Mesodermal cell (in vitro differentiated cells): ENCODE data around the gene SDCCAG8.

ENCODE experiments used
- H3K27ac ChIP-seq: 2 replicates; pipeline ENCODE4 v1.7.0; 2013; ENCODE audit warnings: mild to moderate bottlenecking, low read depth, low read length, moderate library complexity; ENCODE audit not compliant: severe bottlenecking
- H3K36me3 ChIP-seq: 2 replicates; pipeline ENCODE4 v1.7.1; 2013; ENCODE audit warnings: mild to moderate bottlenecking, low read length, moderate library complexity; ENCODE audit not compliant: control insufficient read depth, insufficient read depth
- H3K4me1 ChIP-seq: one replicate; pipeline ENCODE4 v1.7.1; 2013; ENCODE audit warnings: mild to moderate bottlenecking, low read length; ENCODE audit not compliant: insufficient read depth, control insufficient read depth, poor library complexity, severe bottlenecking
- H3K4me3 ChIP-seq: 2 replicates; pipeline ENCODE4 v1.7.0; 2013; ENCODE audit warnings: low read length, control low read depth, mild to moderate bottlenecking; ENCODE audit not compliant: insufficient read depth, poor library complexity, severe bottlenecking; ENCODE audit errors: extremely low read depth
- H3K9me3 ChIP-seq: 2 replicates; pipeline ENCODE4 v1.7.1; 2013; ENCODE audit warnings: mild to moderate bottlenecking, low read length, moderate library complexity; ENCODE audit not compliant: control insufficient read depth
- WGBS, 2 experiments: methylation state at CpG; one replicate each; pipeline ENCODE4 v1.1.5; 2013; ENCODE audit warnings: missing lambda C conversion rate in 2 of 2; ENCODE audit not compliant: insufficient coverage in 2 of 2; 5-methylcytosine and 5-hydroxymethylcytosine counted together

SDCCAG8 gene

GRCh38 chr1:243526180-243526579 is 270.3 kb downstream of the SDCCAG8 start:
- Histone ChIP-seq H3K27ac (peak overlapping the region; percentile 39), H3K9me3 (peaks cover 5% of the 10 kb centered on the region), H3K4me1 (peaks cover 10% of the 10 kb centered on the region), H3K4me3 (no peak overlapping the region), H3K36me3 (peaks cover 7% of the 10 kb centered on the region)
- 93 to 100% methylated on average over 4 of the region's 7 CpGs for WGBS, 2 experiments

- Histone ChIP-seq H3K36me3 (peaks cover 7% of the 10 kb centered on the region), H3K9me3 (peaks cover 5% of the 10 kb centered on the region), H3K27ac (no peak overlapping the region), H3K4me1 (peaks cover 10% of the 10 kb centered on the region), H3K4me3 (no peak overlapping the region)
- 100% methylated on average over 1 of the region's 2 CpGs; no CpG with 5 or more reads in 1 of the 2 experiments for WGBS, 2 experiments
Observed at GRCh38 chr1:243528459-243529121, 272.7 kb downstream of the SDCCAG8 start.

- Histone ChIP-seq H3K36me3 (no peaks in the 10 kb centered on the region), H3K4me1 (peaks cover 3% of the 10 kb centered on the region), H3K4me3 (no peak overlapping the region), H3K27ac (no peak overlapping the region), H3K9me3 (peaks cover 5% of the 10 kb centered on the region)
- WGBS, 2 experiments: 83 to 90% methylated on average over 3 to 4 of the region's 4 CpGs
Observed at GRCh38 chr1:243529512-243529911, 273.7 kb downstream of the SDCCAG8 start.

- no peaks in the 10 kb centered on the region for H3K9me3 ChIP-seq
- H3K27ac ChIP-seq: no peak overlapping the region
- 100% methylated on average over 1 of the region's 1 CpG; no CpG with 5 or more reads in 1 of the 2 experiments for WGBS, 2 experiments
- H3K4me1 ChIP-seq: no peaks in the 10 kb centered on the region
- no peaks in the 10 kb centered on the region for H3K36me3 ChIP-seq
- no peak overlapping the region for H3K4me3 ChIP-seq
Observed at GRCh38 chr1:243535014-243535413, 279.2 kb downstream of the SDCCAG8 start.

- no peak overlapping the region for H3K27ac ChIP-seq
- H3K4me1 ChIP-seq: no peaks in the 10 kb centered on the region
- no peaks in the 10 kb centered on the region for H3K9me3 ChIP-seq
- H3K4me3 ChIP-seq: no peak overlapping the region
- H3K36me3 ChIP-seq: peaks cover 11% of the 10 kb centered on the region
Observed at GRCh38 chr1:243539636-243540035, 283.8 kb downstream of the SDCCAG8 start.

GRCh38 chr1:243542739-243543415 is 287.0 kb downstream of the SDCCAG8 start:
- Histone ChIP-seq H3K36me3 (peaks cover 20% of the 10 kb centered on the region), H3K4me1 (no peaks in the 10 kb centered on the region), H3K9me3 (no peaks in the 10 kb centered on the region), H3K27ac (no peak overlapping the region), H3K4me3 (no peak overlapping the region)
- 75 to 80% methylated on average over 4 to 7 of the region's 7 CpGs for WGBS, 2 experiments

- Histone ChIP-seq H3K27ac (no peak overlapping the region), H3K9me3 (no peaks in the 10 kb centered on the region), H3K4me3 (no peak overlapping the region), H3K4me1 (no peaks in the 10 kb centered on the region), H3K36me3 (peaks cover 21% of the 10 kb centered on the region)
- WGBS, 2 experiments: no CpG with 5 or more reads among the region's 2 CpGs
Observed at GRCh38 chr1:243543501-243543900, 287.7 kb downstream of the SDCCAG8 start.

GRCh38 chr1:243546457-243546856 is 290.6 kb downstream of the SDCCAG8 start:
- H3K27ac ChIP-seq: no peak overlapping the region
- H3K9me3 ChIP-seq: no peaks in the 10 kb centered on the region
- H3K4me3 ChIP-seq: no peak overlapping the region
- H3K36me3 ChIP-seq: peaks cover 21% of the 10 kb centered on the region
- WGBS, 2 experiments: 0% methylated on average over 1 of the region's 1 CpG; no CpG with 5 or more reads in 1 of the 2 experiments
- H3K4me1 ChIP-seq: peaks cover 8% of the 10 kb centered on the region

GRCh38 chr1:243547891-243548290 is 292.1 kb downstream of the SDCCAG8 start:
- Histone ChIP-seq H3K27ac (no peak overlapping the region), H3K4me3 (no peak overlapping the region), H3K36me3 (peaks cover 19% of the 10 kb centered on the region), H3K4me1 (peaks cover 8% of the 10 kb centered on the region), H3K9me3 (no peaks in the 10 kb centered on the region)
- 79 to 80% methylated on average over 1 to 2 of the region's 3 CpGs for WGBS, 2 experiments

GRCh38 chr1:243548516-243548915 is 292.7 kb downstream of the SDCCAG8 start:
- Histone ChIP-seq H3K9me3 (no peaks in the 10 kb centered on the region), H3K4me3 (no peak overlapping the region), H3K36me3 (peaks cover 16% of the 10 kb centered on the region), H3K4me1 (peaks cover 8% of the 10 kb centered on the region), H3K27ac (no peak overlapping the region)
- no CpG with 5 or more reads among the region's 1 CpG for WGBS, 2 experiments

GRCh38 chr1:243549108-243549507 is 293.3 kb downstream of the SDCCAG8 start:
- Histone ChIP-seq H3K4me1 (peaks cover 8% of the 10 kb centered on the region), H3K36me3 (peaks cover 15% of the 10 kb centered on the region), H3K4me3 (no peak overlapping the region), H3K27ac (no peak overlapping the region), H3K9me3 (no peaks in the 10 kb centered on the region)
